Activated T-cell treated with anti-CD3 and anti-CD28 coated beads for 1 hour (primary cell): ENCODE measurements around the gene A2M.

Experiments used
- DNase-seq: peaks from one replicate; pipeline ENCODE4 v3.0.0-alpha.2; 2020; ENCODE audit warnings: low read depth

A2M gene

GRCh38 chr12:9036227-9036626 is 79.5 kb downstream of the A2M start:
- DNase-seq, result no peak

GRCh38 chr12:9034095-9034494 is 81.6 kb downstream of the A2M start:
- DNase-seq, result no peak

GRCh38 chr12:9033265-9033887 is 82.3 kb downstream of the A2M start:
- no peak for DNase-seq

GRCh38 chr12:9032202-9032964 is 83.3 kb downstream of the A2M start:
- no peak for DNase-seq

- no peak for DNase-seq
Observed at GRCh38 chr12:9030776-9031175, 84.9 kb downstream of the A2M start.

DNA sequence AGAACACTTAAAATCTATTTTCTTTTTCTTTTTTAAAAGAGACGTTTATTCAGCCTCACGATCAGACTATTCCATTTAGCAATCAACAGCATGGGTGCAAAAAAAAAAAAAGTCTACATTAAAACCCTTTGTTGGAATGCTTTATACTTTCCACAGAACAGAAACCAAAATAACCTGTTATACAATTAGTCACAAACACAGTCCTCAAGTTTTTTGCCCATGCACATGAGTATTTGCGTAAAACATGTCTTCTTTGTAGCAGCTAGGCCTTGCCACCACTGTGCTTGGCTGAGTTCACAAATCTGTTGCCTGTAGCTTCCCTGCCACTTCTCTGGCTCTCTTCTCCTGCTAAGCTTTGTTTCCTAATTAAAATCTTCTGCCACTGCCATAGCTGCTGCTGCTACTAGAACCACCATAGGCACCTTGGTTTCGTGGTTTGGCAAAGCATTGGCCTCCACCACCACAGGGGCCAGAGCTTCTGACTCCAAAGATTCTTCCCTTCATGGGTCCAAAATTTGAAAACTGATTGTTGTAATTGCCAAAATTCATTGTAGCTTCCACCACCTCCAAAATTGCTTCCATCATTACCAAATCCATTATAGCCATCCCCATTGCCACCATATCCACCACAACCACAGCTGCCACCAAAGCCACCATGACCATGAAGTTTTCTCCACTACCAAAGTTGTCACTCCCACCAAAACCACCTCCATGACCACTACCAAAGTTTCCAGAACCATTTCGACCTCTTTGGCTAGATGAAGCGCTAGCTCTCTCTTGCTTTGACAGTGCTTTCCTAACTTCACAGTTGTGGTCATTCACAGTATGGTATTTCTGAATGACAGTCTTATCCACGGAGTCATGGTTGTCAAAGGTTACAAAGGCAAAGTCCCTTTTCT is 88.3 kb downstream of the A2M start:
- no peak for DNase-seq

- no peak for DNase-seq
Observed at GRCh38 chr12:9024512-9024911, 91.2 kb downstream of the A2M start.

GRCh38 chr12:9022592-9022991 is 93.1 kb downstream of the A2M start:
- DNase-seq, result no peak
